OCI-LY7 (cell line): ENCODE measurements around the gene ANO1. TPM values are rescaled to one million over a fixed set of nuclear protein-coding genes. Genes with fewer than 3 reads are reported as not detected.

Experiments used
- BruUV-seq: library from RNA; stranded (reverse); fragments of 400-500 nt; replicated peaks from 2 replicates; lab custom pipeline; 2021; lab: Mats Ljungman, UMichigan
- CTCF ChIA-PET: fragments of 300-600 bp; sonication (Branson Sonifier 250); formaldehyde crosslinking; loops from one replicate; lab custom pipeline; 2022; ENCODE audit warnings: antibody characterized with exemption; ENCODE audit not compliant: unreplicated experiment; lab: Charles Lee
- POLR2A ChIA-PET: fragments of 300-600 bp; sonication (Branson Sonifier 250); formaldehyde crosslinking; loops from one replicate; lab custom pipeline; 2022; ENCODE audit warnings: antibody characterized with exemption; lab: Charles Lee
- DNase-seq: peaks from one replicate; pipeline ENCODE4 v3.0.0-alpha.2; 2015; ENCODE audit warnings: low spot score
- H2AFZ ChIP-seq: fragments of 200-600 bp; sonication (generic), shearing (Covaris generic); 2 replicates; pipeline ENCODE4 v1.6.1; 2014; ENCODE audit warnings: mild to moderate bottlenecking, antibody characterized with exemption, low read length, moderate library complexity
- H3K27ac ChIP-seq: fragments of 200-600 bp; sonication (generic); 2 replicates; pipeline ENCODE4 v1.5.1; 2014; ENCODE audit warnings: mixed run types, low read depth, mild to moderate bottlenecking, moderate library complexity, low read length, inconsistent platforms; ENCODE audit not compliant: poor library complexity, severe bottlenecking
- H3K36me3 ChIP-seq: fragments of 200-600 bp; sonication (generic); 2 replicates; pipeline ENCODE4 v1.6.1; 2014; ENCODE audit warnings: mild to moderate bottlenecking, antibody characterized with exemption, low read length, moderate library complexity, mixed read lengths; ENCODE audit not compliant: insufficient read depth
- H3K4me1 ChIP-seq: fragments of 200-600 bp; sonication (generic); 2 replicates; pipeline ENCODE4 v1.5.1; 2014; ENCODE audit warnings: mild to moderate bottlenecking, low read length; ENCODE audit not compliant: insufficient read depth, poor library complexity, severe bottlenecking
- H3K4me2 ChIP-seq: fragments of 200-600 bp; sonication (generic); 2 replicates; pipeline ENCODE4 v1.6.1; 2014; ENCODE audit warnings: mild to moderate bottlenecking, low read length
- H3K4me3 ChIP-seq: fragments of 200-600 bp; sonication (generic); 2 replicates; pipeline ENCODE4 v1.5.1; 2014; ENCODE audit warnings: mild to moderate bottlenecking, low read depth, low read length; ENCODE audit not compliant: poor library complexity, severe bottlenecking
- H3K79me2 ChIP-seq: fragments of 200-600 bp; sonication (generic); 2 replicates; pipeline ENCODE4 v1.6.1; 2016; ENCODE audit warnings: low read depth, mild to moderate bottlenecking, low read length, moderate library complexity, mixed read lengths; ENCODE audit not compliant: insufficient read depth
- H3K9me2 ChIP-seq: fragments of 200-600 bp; sonication (generic); 2 replicates; pipeline ENCODE4 v1.6.1; 2016; ENCODE audit warnings: mild to moderate bottlenecking, low read length, mixed read lengths; ENCODE audit not compliant: insufficient read depth
- H3K9me3 ChIP-seq: fragments of 200-600 bp; sonication (generic); 2 replicates; pipeline ENCODE4 v1.6.1; 2014; ENCODE audit warnings: mild to moderate bottlenecking, mixed run types, low read length, mixed read lengths
- H4K20me1 ChIP-seq: fragments of 200-600 bp; sonication (generic); 2 replicates; pipeline ENCODE4 v1.6.1; 2014; ENCODE audit warnings: mild to moderate bottlenecking, antibody characterized with exemption, low read length, moderate library complexity, mixed read lengths; ENCODE audit not compliant: insufficient read depth
- EZH2phosphoT487 ChIP-seq: fragments of 200-600 bp; sonication (generic); IDR thresholded peaks from 2 replicates; pipeline ENCODE4 v1.6.1; 2018; ENCODE audit warnings: low read depth, borderline replicate concordance, mild to moderate bottlenecking, mixed run types, antibody characterized with exemption, low read length, moderate library complexity, mixed read lengths
- intact Hi-C: fragments of 100-400 bp; cut with micrococcal nuclease; formaldehyde crosslinking; loops from one replicate; pipeline ENCODE4 v1.10.0; 2022; ENCODE audit not compliant: unreplicated experiment
- total RNA-seq, 2 experiments: library from RNA; depleted of rRNA in 1 of 2; stranded (reverse); fragments of >200 nt in 1 of 2; shearing (Covaris generic) in 1 of 2; gene quantifications; 2 replicates each; pipeline ENCODE4 v1.2.3, GENCODE V29; 2014 to 2022
- TF ChIP-seq, protein P1 (sequence below): fragments of 200-600 bp; sonication (generic); conservative IDR thresholded peaks from 2 replicates; pipeline ENCODE4 v1.5.1; 2014; ENCODE audit warnings: mild to moderate bottlenecking, antibody characterized with exemption, low read length, moderate library complexity, mixed read lengths

Gene ANO1
- total RNA-seq, 2 experiments from 2014 or later: not detected

DNA sequence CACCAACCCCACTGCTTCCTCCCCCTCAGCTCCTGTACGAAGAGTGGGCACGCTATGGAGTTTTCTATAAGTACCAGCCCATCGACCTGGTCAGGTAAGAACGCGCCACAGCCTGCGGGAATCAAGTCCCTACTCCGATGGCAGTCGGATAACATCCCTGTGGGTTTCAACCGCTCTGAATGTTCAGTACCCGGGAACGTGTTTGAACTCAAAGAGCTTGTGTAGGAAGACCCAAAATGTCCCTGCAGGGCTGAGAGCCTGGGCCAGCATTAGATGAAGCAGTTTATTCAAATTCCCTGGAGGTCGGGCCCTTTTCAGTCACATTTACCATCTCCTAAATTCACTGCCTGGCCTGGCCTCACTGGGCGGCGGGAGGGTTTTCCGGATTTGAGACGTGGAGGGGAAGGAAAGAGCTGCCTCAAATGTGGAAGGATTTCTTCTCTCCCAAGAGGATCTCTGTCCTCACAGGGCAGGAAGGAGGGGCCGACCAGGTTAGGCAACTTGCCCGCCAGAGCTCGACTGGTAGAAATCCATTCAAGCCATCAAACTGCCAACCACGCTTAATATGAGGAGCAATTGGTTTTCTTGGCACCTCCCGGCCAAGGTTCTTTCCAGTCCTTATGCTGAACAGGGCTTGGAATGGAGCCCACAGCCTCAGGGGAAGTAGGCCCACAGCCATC lies 46.3 kb downstream of the ANO1 start:
- no peaks in the 10 kb centered on the region for H3K9me3 ChIP-seq
- no TSS peak for BruUV-seq
- ChIA-PET POLR2A (no interaction called here), CTCF (no interaction called here)
- no peaks in the 10 kb centered on the region for H3K36me3 ChIP-seq
- no peaks in the 10 kb centered on the region for H3K4me1 ChIP-seq
- no peaks in the 10 kb centered on the region for H4K20me1 ChIP-seq
- TF ChIP-seq, protein P1, sequence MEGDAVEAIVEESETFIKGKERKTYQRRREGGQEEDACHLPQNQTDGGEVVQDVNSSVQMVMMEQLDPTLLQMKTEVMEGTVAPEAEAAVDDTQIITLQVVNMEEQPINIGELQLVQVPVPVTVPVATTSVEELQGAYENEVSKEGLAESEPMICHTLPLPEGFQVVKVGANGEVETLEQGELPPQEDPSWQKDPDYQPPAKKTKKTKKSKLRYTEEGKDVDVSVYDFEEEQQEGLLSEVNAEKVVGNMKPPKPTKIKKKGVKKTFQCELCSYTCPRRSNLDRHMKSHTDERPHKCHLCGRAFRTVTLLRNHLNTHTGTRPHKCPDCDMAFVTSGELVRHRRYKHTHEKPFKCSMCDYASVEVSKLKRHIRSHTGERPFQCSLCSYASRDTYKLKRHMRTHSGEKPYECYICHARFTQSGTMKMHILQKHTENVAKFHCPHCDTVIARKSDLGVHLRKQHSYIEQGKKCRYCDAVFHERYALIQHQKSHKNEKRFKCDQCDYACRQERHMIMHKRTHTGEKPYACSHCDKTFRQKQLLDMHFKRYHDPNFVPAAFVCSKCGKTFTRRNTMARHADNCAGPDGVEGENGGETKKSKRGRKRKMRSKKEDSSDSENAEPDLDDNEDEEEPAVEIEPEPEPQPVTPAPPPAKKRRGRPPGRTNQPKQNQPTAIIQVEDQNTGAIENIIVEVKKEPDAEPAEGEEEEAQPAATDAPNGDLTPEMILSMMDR: no peak
- TF ChIP-seq EZH2phosphoT487: no peak
- no peak overlapping the region for H3K4me3 ChIP-seq
- DNase-seq: no peak
- no peak overlapping the region for H3K27ac ChIP-seq
- H3K9me2 ChIP-seq: no peaks in the 10 kb centered on the region
- H3K4me2 ChIP-seq: no peak overlapping the region
- intact Hi-C loops: no loop called here
- H3K79me2 ChIP-seq: no peaks in the 10 kb centered on the region
- H2AFZ ChIP-seq: no peak overlapping the region

DNA sequence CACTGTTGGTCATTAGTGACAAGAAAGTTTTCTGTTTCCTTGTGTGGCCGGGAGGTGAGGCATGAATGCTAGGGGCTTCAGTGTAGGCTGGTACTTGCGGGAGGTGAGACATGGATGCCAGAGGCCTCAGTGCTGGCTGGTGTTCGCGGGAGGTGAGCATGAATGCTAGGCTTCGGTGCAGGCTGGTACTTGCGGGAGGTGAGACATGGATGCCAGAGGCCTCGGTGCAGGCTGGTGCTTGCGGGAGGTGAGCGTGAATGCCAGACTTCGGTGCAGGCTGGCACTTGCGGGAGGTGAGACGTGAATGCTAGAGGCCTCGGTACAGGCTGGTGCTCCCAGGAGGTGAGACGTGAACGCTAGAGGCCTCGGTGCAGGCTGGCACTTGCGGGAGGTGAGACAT lies 48.4 kb downstream of the ANO1 start:
- no peaks in the 10 kb centered on the region for H3K9me2 ChIP-seq
- intact Hi-C loops: no loop called here
- no peak for TF ChIP-seq EZH2phosphoT487
- TF ChIP-seq, protein P1: no peak
- no peaks in the 10 kb centered on the region for H3K36me3 ChIP-seq
- H4K20me1 ChIP-seq: no peaks in the 10 kb centered on the region
- POLR2A ChIA-PET: no interaction called here
- no peaks in the 10 kb centered on the region for H3K9me3 ChIP-seq
- no peak overlapping the region for H3K4me3 ChIP-seq
- no peak overlapping the region for H3K4me2 ChIP-seq
- no peak overlapping the region for H3K27ac ChIP-seq
- no peak for DNase-seq
- no peaks in the 10 kb centered on the region for H3K4me1 ChIP-seq
- no peak overlapping the region for H2AFZ ChIP-seq
- no peaks in the 10 kb centered on the region for H3K79me2 ChIP-seq
- no TSS peak for BruUV-seq
- CTCF ChIA-PET: no interaction called here

DNA sequence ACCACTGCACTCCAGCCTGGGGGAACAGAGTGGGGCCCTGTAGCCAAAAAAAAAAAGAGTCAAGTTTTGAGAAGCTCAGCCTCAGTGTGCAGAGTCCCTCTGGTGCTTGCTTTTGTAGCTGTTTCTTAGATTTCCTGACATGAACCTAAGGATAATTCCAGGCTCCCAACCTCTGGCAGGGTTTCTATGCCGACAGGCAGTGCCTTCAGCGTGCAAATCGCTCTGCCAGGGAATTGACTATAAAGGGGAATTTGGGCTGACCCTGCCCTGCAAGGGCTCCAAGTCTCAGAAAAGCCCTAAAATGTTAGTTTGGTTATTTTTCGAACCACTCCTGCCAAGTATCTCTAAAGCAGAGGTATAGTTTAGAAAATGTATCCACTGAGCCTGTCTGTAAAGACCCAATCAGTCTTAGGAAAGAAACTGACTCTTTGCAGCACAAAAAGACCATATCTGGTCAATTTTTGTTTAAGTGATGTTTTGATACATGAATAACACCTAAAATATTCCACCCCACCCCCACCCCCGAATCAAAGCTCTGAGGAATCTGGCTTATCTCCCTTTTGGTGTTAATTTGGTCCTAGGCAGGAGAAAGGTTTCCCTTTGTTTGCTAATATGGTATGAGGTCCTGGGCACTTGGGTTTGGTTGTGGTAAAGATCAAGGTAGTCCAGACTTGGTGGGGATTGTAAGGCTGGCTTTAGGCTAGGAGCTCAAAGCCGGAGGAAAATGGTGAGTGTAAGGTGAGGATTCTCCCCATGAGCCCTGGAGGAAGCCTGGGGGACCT lies 49.7 kb downstream of the ANO1 start:
- DNase-seq: no peak
- Histone ChIP-seq H3K27ac (no peak overlapping the region), H3K9me3 (no peaks in the 10 kb centered on the region), H3K36me3 (no peaks in the 10 kb centered on the region), H3K9me2 (no peaks in the 10 kb centered on the region), H3K4me1 (no peaks in the 10 kb centered on the region), H3K4me2 (no peak overlapping the region), H3K4me3 (no peak overlapping the region), H3K79me2 (no peaks in the 10 kb centered on the region), H2AFZ (no peak overlapping the region), H4K20me1 (no peaks in the 10 kb centered on the region)
- TF ChIP-seq, protein P1: no peak
- no peak for TF ChIP-seq EZH2phosphoT487
- POLR2A ChIA-PET: interaction anchor here (0.6 kb wide), 1 partner anchor 161 kb away, joined by 6 read pairs; no protein-coding TSS in a partner anchor
- BruUV-seq: no TSS peak
- intact Hi-C loops: no loop called here
- CTCF ChIA-PET: no interaction called here
